GM21619 (cell line): ENCODE results near the gene ERCC6.

Experiments
- ATAC-seq: cut with Tn5 transposase; IDR thresholded peaks from one replicate; pipeline ENCODE4 v1.9.1; 2021; ENCODE audit not compliant: unreplicated experiment

Gene ERCC6

DNA sequence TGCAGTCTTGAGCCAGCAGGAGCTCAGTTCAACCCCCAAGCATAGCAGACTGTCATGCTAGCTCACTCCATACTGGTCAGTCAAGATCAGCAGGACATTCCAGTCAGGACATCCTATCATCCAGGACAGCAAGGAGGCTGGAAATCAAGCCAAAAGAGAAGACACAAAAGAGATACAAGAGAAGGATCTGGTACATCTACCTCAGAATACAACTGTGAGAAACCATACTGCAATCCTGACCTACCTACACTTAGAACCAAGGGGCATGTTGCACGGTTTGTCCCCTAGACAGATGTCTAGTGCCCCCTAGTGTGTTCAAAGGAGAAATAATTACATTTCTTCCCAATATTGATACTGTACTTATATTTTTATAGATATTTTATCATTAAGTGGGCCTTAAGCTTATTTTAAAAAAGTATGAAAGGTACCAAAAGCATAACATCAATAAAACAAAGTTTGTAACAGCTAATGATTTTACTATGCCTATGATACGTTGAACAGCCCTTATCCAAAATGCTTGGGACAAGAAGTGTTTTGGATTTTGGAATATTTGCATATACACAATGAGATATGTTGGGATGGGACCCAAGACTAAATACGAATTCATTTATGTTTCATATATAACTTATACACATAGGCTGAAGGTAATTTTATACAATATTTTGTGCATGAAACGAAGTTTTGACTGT is 26.7 kb downstream of the ERCC6 start:
- ATAC-seq, result no peak

DNA sequence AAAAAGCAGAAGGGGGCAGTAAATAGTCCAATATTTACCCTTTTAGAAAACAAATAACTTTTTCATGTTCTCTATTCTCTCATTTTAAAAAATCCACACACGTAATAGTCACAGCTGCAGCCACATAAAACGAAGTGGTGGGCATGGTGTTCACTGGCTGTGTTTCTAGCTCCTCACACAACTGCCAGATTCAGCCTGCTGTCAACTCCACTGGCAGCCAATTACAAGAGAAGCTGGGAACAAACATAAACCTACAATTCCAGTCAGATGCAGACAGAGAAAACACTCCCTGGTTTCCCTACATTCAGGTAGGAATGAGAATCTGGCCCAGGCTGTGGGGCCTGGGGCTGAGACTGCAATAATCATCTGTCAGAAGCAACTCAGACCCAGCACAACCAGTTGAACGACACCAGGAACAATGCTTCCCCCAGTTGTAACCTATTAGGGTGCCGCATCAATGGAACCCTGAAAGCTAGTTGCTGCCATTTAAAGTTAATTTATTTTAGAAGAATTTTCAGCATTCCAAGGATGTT is 29.1 kb downstream of the ERCC6 start:
- ATAC-seq, result no peak

DNA sequence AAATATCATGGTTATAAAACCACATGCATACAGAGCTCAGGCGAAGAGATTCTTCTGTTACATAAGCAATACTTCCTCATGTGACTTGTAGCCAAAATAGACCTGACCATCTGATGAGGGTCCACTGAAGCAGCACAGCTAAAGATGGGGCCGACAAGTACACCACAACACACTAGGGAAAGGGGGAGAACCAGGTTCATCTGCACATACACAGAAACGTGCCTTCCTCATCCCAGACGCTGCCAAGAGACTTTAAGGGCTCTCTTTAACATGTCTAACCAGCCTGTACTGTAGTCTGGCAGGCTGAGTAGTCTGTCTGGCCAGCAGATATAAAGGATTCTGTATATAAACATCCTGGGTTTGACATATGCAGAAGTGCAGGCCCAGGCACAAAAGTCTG is 30.3 kb downstream of the ERCC6 start:
- ATAC-seq, result no peak

- no peak for ATAC-seq
These were observed 30.7 kb downstream of the ERCC6 start for GRCh38 chr10:49508249-49508648.

- ATAC-seq, result no peak
These were observed 33.3 kb downstream of the ERCC6 start for GRCh38 chr10:49505589-49505988.

DNA sequence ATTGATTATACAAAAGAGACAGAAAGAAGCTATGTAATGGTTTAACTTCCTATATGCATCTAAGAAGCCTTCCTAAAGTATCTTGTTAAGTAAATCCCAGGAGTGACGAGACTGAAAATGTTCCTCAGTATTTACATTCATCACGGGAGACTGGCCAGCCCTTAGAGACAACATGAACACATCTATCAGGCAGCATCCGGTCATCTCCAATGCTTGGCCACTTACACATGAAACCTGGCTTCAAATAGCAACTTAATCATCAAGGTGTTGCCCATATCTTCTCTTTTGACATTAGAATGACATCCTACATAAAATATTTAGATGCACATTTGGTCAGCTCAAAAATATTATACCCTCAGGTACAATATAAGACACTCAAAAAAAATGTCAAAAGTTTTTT is 33.8 kb downstream of the ERCC6 start:
- ATAC-seq, result no peak

DNA sequence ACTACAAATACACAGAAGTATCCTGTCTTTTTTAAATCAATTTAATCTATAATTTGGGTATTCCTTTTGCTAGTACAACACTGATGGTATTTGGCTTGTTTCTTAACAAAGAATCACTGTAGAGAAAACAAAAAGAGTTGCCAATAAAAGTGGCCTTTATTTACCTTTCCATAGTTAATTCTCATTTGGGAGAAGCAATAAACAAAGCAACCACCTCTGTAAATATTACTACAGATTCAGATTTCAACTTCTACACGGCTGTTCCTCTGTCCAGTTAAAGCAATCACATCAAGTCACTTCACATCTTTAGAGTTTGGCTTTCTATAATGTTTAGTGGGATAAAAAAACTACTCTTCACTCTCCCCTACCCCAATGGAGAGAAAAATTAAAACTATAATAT is 34.4 kb downstream of the ERCC6 start:
- no peak for ATAC-seq

GRCh38 chr10:49502358-49502757 is 36.6 kb downstream of the ERCC6 start:
- no peak for ATAC-seq

- no peak for ATAC-seq
These were observed 38.5 kb downstream of the ERCC6 start for GRCh38 chr10:49500412-49500811.

DNA sequence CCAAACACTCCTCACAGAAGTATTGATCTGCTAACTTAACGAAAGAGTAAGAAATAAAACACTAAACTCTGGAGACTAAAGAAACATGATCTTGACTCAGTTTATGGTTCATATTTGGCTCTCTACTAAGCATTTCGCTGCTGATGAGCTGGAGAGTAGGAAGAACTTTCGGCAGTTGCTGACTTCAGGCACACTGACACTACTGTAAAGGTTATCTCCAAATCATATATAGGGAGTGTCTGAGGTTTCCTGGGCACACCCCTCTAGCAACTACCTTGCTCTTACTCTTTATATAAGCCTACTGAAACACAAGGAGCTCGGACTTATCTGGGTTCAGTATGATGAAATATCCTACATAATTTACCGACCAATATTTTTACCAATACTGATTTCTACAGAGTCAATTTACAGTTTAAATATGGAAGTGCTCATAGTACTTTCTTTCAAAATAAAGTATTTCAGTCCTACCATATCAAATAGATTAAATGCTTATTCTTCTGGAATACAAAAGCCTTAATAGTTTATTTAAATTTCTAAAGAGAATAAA is 39.5 kb downstream of the ERCC6 start:
- ATAC-seq, result no peak

DNA sequence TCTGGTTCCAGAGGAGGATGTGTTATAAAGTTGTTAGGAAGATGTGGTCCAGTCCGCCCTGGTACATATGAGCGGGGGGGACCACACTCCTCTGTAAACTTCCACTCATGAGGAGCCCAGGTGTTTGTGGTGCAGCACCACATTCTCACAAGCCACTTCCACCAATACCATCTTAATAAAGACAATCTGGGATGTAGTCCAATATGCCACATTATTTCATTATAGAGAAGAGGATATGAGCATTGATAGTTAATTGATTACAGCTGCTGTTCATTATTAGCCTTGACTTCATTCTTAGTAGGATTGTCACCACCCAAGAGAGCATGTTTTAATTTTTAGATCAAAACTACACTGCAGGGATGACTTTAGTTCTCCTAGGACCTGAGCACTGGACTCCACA is 40.5 kb downstream of the ERCC6 start:
- ATAC-seq, result no peak

DNA sequence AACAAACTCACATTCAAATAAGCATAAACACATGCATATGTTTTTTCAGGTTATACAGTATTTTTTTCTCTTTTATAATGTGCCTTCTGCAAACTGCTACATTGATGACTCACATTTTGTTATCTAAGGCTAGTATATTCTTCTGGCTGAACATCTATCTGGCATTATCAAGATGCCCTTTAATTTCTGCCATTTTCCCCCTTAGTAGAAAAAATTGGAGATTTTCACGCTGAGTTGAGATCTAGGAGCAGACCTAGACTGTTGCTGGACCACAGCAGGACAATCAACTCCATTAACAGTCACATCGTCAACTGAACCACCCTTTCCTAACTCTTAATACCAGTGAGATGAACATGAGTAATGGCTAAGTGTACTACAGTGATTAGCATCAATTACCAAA is 41.6 kb downstream of the ERCC6 start:
- no peak for ATAC-seq

- no peak for ATAC-seq
These were observed 50.7 kb downstream of the ERCC6 start for GRCh38 chr10:49488056-49488717.

- no peak for ATAC-seq
These were observed 52.2 kb downstream of the ERCC6 start for GRCh38 chr10:49486738-49487137.

DNA sequence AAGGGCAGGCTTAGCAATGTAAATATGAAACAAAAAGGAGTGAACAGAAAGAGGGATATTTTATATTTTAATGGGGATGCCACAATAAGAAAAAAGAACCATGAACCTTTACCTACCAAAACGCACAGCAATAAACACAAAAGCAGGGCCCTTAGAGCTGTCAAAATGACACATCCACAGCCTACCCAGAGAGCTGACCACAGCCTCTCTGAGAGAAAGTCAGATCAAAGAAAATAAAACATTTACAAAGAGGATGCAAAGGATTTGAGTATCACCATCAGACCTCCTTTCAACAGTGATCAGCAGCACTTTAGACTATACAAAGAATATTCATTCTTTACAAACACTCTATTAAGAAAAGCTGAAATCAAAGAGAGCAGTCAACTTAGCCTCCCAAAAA is 52.9 kb downstream of the ERCC6 start:
- no peak for ATAC-seq

GRCh38 chr10:49484486-49485235 is 54.3 kb downstream of the ERCC6 start:
- no peak for ATAC-seq

GRCh38 chr10:49478819-49479218 is 60.1 kb downstream of the ERCC6 start:
- ATAC-seq, result no peak

DNA sequence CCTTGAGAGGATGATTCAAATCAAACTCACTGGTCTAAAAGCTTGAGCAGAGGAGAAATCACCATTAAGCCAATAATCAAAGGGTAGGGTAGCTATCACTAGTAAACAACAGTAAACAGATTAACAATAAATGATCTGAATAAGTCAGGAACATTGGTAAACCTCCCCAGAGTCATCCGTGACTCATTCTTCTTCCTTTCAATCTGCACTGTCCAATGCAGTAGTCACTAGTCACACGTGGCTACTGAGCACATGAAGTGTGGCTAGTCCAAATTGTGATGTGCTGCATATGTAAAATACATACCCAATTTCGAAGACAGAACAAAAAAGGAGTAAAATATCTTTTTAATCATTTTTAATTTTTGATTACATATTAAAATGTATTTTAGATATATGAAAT is 64.0 kb downstream of the ERCC6 start:
- no peak for ATAC-seq

DNA sequence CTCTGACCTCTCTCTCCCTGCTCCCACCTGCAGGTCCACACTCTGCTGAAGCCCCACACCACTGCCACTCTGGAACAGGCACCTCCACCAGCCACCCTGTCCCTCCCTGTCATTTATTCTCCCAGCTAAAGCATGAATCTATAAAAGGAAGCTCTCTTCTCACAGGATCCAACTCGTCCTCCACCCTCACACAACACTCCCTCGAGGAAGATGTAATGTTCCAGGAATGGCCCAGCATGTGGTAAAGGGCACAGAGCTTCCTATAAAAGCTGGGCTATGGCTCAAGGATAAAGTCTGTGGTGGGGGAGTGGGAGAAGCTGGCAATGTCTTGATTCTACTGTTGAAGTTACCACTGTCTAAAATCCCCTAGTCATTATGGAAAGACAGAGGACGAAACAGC is 67.4 kb downstream of the ERCC6 start:
- no peak for ATAC-seq

GRCh38 chr10:49465736-49466135 is 73.2 kb downstream of the ERCC6 start:
- no peak for ATAC-seq
